ENCODE results near the gene SUV39H2. TPM values are rescaled to one million over a fixed set of nuclear protein-coding genes. Genes with fewer than 3 reads are reported as not detected.
"Not testable (repeated sequence)": the region's sequence is repeated elsewhere in the genome, so short reads cannot be mapped to it uniquely, and the experiment has no call there.

SUV39H2 gene
- total RNA-seq, 1 donor from 2014 or later: 14.0 TPM

DNA sequence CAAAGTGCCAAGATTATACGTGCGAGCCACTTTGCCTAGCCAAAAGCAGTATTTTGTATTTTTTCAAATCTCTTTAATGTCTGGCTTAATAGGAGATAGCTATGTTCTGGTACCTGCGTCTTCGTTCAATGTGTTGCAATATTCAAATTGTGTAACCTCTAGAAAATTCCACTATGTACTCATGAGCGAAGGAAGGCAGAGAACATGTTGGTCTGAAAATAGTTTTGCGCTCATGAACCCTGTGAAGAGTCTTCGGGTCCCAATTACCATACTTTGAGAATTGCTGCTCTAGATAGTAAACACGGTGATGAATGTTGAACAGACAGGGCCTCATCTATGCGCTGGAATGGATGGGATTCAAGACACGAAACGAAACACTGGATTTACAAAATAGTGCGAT lies 2.7 kb upstream of the SUV39H2 start:
- no peak for DNase-seq (ENCODE audit: low spot score)

- no peak for DNase-seq (ENCODE audit: low spot score)
These were observed 1.9 kb upstream of the SUV39H2 start for GRCh38 chr10:14876764-14877163.

- DNase-seq (ENCODE audit: low spot score): peak; percentile 36
These were observed 660 bp downstream of the SUV39H2 start for GRCh38 chr10:14879124-14879927.

- no peak for DNase-seq (ENCODE audit: low spot score)
These were observed 1.2 kb downstream of the SUV39H2 start for GRCh38 chr10:14879928-14880193.

- DNase-seq (ENCODE audit: low spot score): no peak
These were observed 1.6 kb downstream of the SUV39H2 start for GRCh38 chr10:14880229-14880628.

GRCh38 chr10:14884082-14884481 lies 5.4 kb downstream of the SUV39H2 start:
- no peak for DNase-seq (ENCODE audit: low spot score)

GRCh38 chr10:14889318-14889717 lies 10.7 kb downstream of the SUV39H2 start:
- DNase-seq (ENCODE audit: low spot score): no peak

DNA sequence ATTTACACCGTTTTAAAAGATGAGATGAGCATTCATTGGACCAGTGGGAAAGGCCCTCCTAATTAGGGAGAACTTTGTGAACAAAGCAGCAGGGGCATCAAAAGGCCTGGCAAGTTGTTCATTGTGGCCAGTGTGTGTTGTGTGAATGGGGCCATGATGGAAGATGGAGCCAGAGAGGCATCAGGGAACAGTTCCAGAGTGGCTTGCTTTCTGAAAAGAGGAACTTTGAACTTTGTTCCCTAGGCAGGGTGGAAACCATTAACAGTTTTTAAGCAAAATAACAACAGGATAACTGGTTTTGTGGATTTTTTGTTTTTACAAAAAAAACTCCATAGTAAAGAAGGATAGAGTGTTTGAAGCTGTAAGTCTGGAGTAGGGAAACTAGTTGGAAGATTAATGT lies 12.5 kb downstream of the SUV39H2 start:
- no peak for DNase-seq (ENCODE audit: low spot score)

DNA sequence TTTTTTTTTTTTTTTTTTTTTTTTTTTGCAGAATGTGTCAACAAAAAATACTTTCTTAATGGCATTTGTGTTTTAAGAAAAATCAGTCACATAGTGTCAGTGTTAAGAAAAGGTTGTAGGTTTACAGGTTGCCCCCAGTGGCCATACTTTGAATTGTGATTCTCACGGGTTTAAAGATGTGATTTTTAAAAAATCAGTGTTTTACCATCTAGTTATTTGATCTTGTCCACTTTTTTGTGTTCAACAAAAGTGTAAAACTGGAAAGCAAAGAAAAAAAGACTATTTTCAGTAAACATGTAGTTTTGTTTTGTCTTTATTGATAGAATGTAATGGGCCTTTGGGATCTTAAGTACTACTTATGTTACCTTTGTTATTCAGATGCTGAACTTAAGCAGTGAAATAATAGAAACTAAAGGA lies 25.7 kb downstream of the SUV39H2 start:
- peak; percentile 19 for DNase-seq (ENCODE audit: low spot score)

GRCh38 chr10:14904864-14905263 lies 26.2 kb downstream of the SUV39H2 start:
- DNase-seq (ENCODE audit: low spot score): no peak

GRCh38 chr10:14905890-14906289 lies 27.2 kb downstream of the SUV39H2 start:
- DNase-seq (ENCODE audit: low spot score): no peak

DNA sequence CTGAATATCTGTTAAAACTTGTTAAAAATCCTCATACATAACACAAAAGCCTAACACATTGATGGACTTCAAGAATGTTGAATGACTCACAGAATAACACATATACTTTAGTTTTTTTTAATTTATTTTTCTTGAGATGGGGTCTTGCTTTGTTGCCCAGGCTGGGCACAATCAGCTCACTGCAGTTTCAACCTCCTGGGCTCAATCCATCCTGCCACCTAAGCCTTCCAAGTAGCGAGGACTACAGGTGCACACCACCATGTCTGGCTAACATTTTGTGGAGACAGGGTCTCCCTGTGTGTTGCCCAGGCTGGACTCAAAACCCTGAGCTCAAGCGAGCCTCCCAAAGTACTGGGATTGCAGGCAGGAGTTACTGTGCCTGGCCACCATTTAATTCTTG lies 28.1 kb downstream of the SUV39H2 start:
- DNase-seq (ENCODE audit: low spot score): no peak

- not testable (repeated sequence) for DNase-seq (ENCODE audit: low spot score)
These were observed 28.9 kb downstream of the SUV39H2 start for GRCh38 chr10:14907591-14907990.

DNA sequence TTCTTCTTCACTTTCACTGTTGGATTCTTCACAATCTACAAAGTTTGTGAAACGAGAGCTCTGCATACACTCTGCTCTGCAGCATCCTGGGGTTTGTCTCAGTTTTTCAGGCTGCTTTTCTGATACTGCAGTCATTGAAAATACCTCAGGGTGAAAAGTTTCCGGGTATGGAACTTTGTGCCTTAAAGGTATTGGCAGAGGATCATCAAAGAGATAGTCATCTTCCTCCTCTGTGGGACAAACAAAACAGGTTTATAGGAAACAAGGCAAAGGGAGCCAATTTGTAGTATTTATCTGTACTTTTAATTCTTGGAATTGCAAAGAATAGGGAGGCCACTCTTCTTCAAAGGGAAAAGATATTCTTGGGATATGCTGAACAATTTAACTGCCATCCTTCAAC lies 30.4 kb downstream of the SUV39H2 start:
- no peak for DNase-seq (ENCODE audit: low spot score)

- DNase-seq (ENCODE audit: low spot score): no peak
These were observed 32.3 kb downstream of the SUV39H2 start for GRCh38 chr10:14910953-14911352.

GRCh38 chr10:14911801-14912200 lies 33.1 kb downstream of the SUV39H2 start:
- no peak for DNase-seq (ENCODE audit: low spot score)

- DNase-seq (ENCODE audit: low spot score): no peak
These were observed 37.9 kb downstream of the SUV39H2 start for GRCh38 chr10:14916600-14916999.

DNA sequence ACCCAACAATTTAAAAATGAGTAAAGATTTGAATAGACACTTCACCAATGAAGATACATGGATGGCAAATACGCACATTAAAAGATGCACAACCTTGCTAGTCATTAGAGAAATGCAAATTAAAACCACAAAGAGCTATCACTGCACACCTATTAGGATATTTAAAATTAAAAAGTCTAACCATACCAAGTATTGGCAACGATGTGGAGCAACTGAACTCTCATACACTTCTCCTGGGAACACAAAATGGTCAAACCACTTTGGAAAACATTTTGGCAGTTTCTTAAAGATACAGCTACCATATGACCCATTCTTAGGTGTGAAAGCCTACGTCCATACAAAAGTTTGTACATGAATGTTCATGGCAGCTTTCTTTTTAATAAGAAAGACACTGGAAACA lies 39.2 kb downstream of the SUV39H2 start:
- DNase-seq (ENCODE audit: low spot score): no peak

- DNase-seq (ENCODE audit: low spot score): no peak
These were observed 40.3 kb downstream of the SUV39H2 start for GRCh38 chr10:14918964-14919363.

GRCh38 chr10:14924013-14924412 lies 45.3 kb downstream of the SUV39H2 start:
- DNase-seq (ENCODE audit: low spot score): no peak

- no peak for DNase-seq (ENCODE audit: low spot score)
These were observed 46.6 kb downstream of the SUV39H2 start for GRCh38 chr10:14925268-14925667.

DNA sequence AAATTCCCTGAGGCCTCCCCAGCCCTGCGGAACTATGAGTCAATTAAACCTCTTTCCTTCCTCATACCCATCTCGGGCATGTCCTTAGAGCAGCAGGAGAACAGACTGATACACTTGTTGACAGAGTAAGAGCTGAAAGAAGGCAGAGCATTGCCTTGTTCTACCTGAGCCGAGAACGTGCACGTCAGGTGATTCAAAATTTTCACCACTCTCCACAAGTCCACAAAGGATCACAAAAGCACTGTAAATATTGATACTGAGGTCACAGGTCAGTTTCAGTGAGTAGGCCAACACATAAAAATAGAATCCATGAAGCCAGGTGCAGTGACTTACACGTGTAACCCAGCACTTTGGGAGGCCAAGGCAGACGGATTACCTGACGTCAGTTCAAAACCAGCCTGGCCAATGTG lies 47.4 kb downstream of the SUV39H2 start:
- DNase-seq (ENCODE audit: low spot score): no peak

DNA sequence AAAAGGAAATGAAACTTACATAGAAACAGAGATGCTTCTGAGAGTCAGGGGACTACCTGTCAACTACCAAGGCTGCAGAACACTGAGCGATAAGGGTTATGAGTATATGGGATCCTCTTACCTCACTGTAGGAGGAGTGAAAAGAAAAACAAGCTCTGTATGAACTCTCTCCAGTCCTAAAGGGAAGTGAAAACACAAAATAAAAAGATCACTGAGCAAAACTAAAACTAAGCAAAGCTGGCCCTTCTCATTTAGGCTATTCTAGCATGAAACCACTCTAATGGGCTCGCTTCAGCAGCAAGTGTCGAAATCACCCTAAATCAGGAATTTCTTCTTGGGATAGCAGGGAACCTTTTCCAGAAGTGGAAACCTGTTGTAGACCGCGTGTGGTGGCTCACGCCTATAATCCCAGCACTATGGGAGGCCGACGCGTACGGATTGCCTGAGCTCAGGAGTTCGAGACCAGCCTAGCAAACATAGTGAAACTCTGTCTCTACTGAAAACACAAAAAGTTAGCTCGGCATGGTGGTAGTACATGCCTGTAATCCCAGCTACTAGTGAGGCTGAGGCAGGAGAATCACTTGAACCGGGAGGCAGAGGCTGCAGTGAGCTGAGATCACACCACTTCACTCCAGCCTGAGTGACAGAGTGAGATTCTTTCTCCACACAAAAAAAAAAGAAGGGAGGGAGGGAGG lies 48.2 kb downstream of the SUV39H2 start:
- DNase-seq (ENCODE audit: low spot score): no peak

Measured in umbilical cord (tissue), 2 donors.